Vagina (tissue), 2 donors: ENCODE measurements around the gene NLGN3.

Experiments
- CTCF ChIP-seq, 3 experiments: fragments of 450-650 bp in 2 of 3; fragments of 200-600 bp in 1 of 3; sonication (generic) in 1 of 3; IDR thresholded peaks; one replicate each; pipeline ENCODE4 v1.5.1; 2017 to 2019; ENCODE audit warnings: antibody characterized with exemption in 3 of 3, mild to moderate bottlenecking in 2 of 3, moderate library complexity in 2 of 3
- POLR2A ChIP-seq, 2 donors: fragments of 450-650 bp; IDR thresholded peaks; one replicate each; pipeline ENCODE4 v1.6.1; 2017; ENCODE audit warnings: antibody characterized with exemption in 2 of 2, mild to moderate bottlenecking in 2 of 2, moderate library complexity in 2 of 2

- no peak for TF ChIP-seq CTCF (IDR thresholded peaks at IDR 0.05)
- TF ChIP-seq POLR2A (IDR thresholded peaks at IDR 0.05): no peak
These were observed 26.6 kb downstream of the NLGN3 start for GRCh38 chrX:71171110-71171801.
